Measurements from ENCODE around the gene GHITM. TPM values are rescaled to one million over a fixed set of nuclear protein-coding genes. Genes with fewer than 3 reads are reported as not detected.
A peak's percentile ranks its signal among the peaks of the same experiment; 100 is the strongest.
"Not testable (repeated sequence)": the region's sequence is repeated elsewhere in the genome, so short reads cannot be mapped to it uniquely, and the experiment has no call there.

GHITM gene
- total RNA-seq, 1 donor from 2014 or later: 468 TPM

GRCh38 chr10:84108797-84109196 lies 30.5 kb upstream of the GHITM start:
- intact Hi-C loops (cut with micrococcal nuclease): no loop called here
- TF ChIP-seq CTCF (IDR thresholded peaks at IDR 0.05; ENCODE audit: borderline replicate concordance): no peak

GRCh38 chr10:84109772-84110171 lies 29.5 kb upstream of the GHITM start:
- H3K27me3 ChIP-seq (ENCODE audit: low read depth); H3K4me3 ChIP-seq; H3K4me1 ChIP-seq; H3K36me3 ChIP-seq; DNase-seq; H3K9me3 ChIP-seq (replicated peaks); H3K27ac ChIP-seq (replicated peaks); intact Hi-C loops (cut with micrococcal nuclease): not testable (repeated sequence)

More at GRCh38 chr10:84108797-84109196, 30.5 kb upstream of the GHITM start:
- Histone ChIP-seq H3K4me3 (no peak overlapping the region), H3K9me3 (replicated peaks) (no peaks in the 10 kb centered on the region), H3K4me1 (no peaks in the 10 kb centered on the region), H3K27ac (replicated peaks) (no peak overlapping the region), H3K36me3 (no peaks in the 10 kb centered on the region), H3K27me3 (ENCODE audit: low read depth) (peaks cover 3% of the 10 kb centered on the region)
- no peak for DNase-seq

- intact Hi-C loops (cut with micrococcal nuclease); H3K36me3 ChIP-seq; H3K4me3 ChIP-seq; DNase-seq; H3K27ac ChIP-seq (replicated peaks); H3K4me1 ChIP-seq; H3K9me3 ChIP-seq (replicated peaks): not testable (repeated sequence)
- H3K27me3 ChIP-seq (ENCODE audit: low read depth): peaks cover 16% of the 10 kb centered on the region
Observed at GRCh38 chr10:84113468-84113867, 25.8 kb upstream of the GHITM start.

GRCh38 chr10:84114088-84114667 lies 25.1 kb upstream of the GHITM start:
- Histone ChIP-seq H3K36me3 (no peaks in the 10 kb centered on the region), H3K27me3 (ENCODE audit: low read depth) (peaks cover 17% of the 10 kb centered on the region), H3K9me3 (replicated peaks) (no peaks in the 10 kb centered on the region), H3K27ac (replicated peaks) (no peak overlapping the region), H3K4me1 (no peaks in the 10 kb centered on the region), H3K4me3 (no peak overlapping the region)
- DNase-seq: no peak
- intact Hi-C loops (cut with micrococcal nuclease): no loop called here
- TF ChIP-seq CTCF (IDR thresholded peaks at IDR 0.05; ENCODE audit: borderline replicate concordance): peak; percentile 35

GRCh38 chr10:84117204-84117603 lies 22.1 kb upstream of the GHITM start:
- H3K27ac ChIP-seq (replicated peaks); DNase-seq; intact Hi-C loops (cut with micrococcal nuclease); H3K4me1 ChIP-seq; H3K36me3 ChIP-seq; H3K4me3 ChIP-seq; H3K9me3 ChIP-seq (replicated peaks): not testable (repeated sequence)
- peaks cover 20% of the 10 kb centered on the region for H3K27me3 ChIP-seq (ENCODE audit: low read depth)

GRCh38 chr10:84117686-84118394 lies 21.5 kb upstream of the GHITM start:
- H3K36me3 ChIP-seq: no peaks in the 10 kb centered on the region
- H3K27ac ChIP-seq (replicated peaks): no peak overlapping the region
- intact Hi-C loops (cut with micrococcal nuclease): no loop called here
- H3K4me3 ChIP-seq: no peak overlapping the region
- peaks cover 20% of the 10 kb centered on the region for H3K27me3 ChIP-seq (ENCODE audit: low read depth)
- H3K9me3 ChIP-seq (replicated peaks): no peaks in the 10 kb centered on the region
- no peak for TF ChIP-seq CTCF (IDR thresholded peaks at IDR 0.05; ENCODE audit: borderline replicate concordance)
- H3K4me1 ChIP-seq: no peaks in the 10 kb centered on the region
- no peak for DNase-seq

- H3K4me3 ChIP-seq: no peak overlapping the region
- DNase-seq: no peak
- H3K4me1 ChIP-seq: no peaks in the 10 kb centered on the region
- H3K27ac ChIP-seq (replicated peaks): no peak overlapping the region
- no peaks in the 10 kb centered on the region for H3K9me3 ChIP-seq (replicated peaks)
- H3K27me3 ChIP-seq (ENCODE audit: low read depth): peaks cover 20% of the 10 kb centered on the region
- intact Hi-C loops (cut with micrococcal nuclease): no loop called here
- no peaks in the 10 kb centered on the region for H3K36me3 ChIP-seq
- TF ChIP-seq CTCF (IDR thresholded peaks at IDR 0.05; ENCODE audit: borderline replicate concordance): no peak
Observed at GRCh38 chr10:84118395-84119006, 20.8 kb upstream of the GHITM start.
